HepG2 (cell line): ENCODE measurements around the gene NELFB. TPM values are rescaled to one million over a fixed set of nuclear protein-coding genes. Genes with fewer than 3 reads are reported as not detected.

Experiments
- GPN1 ChIP-seq: sonication (generic); formaldehyde crosslinking; IDR thresholded peaks from 2 replicates; pipeline ENCODE4 v1.5.1; 2020; ENCODE audit warnings: missing genetic modification reagents, borderline replicate concordance
- IRX3 ChIP-seq: sonication (generic); formaldehyde crosslinking; IDR thresholded peaks from 2 replicates; pipeline ENCODE4 v1.8.1; 2023; ENCODE audit warnings: mild to moderate bottlenecking, low read depth, missing genetic modification reagents, borderline replicate concordance
- ONECUT2 ChIP-seq: sonication (generic); formaldehyde crosslinking; IDR thresholded peaks from 2 replicates; pipeline ENCODE4 v1.4.0; 2020; ENCODE audit warnings: missing genetic modification reagents
- PHB2 ChIP-seq: fragments of 450-650 bp; IDR thresholded peaks from 2 replicates; pipeline ENCODE4 v1.6.1; 2018; ENCODE audit not compliant: partially characterized antibody
- RELA ChIP-seq: sonication (generic); formaldehyde crosslinking; IDR thresholded peaks from 2 replicates; pipeline ENCODE4 v1.4.0; 2020; ENCODE audit warnings: missing genetic modification reagents
- SATB2 ChIP-seq: sonication (generic); formaldehyde crosslinking; IDR thresholded peaks from 2 replicates; pipeline ENCODE4 v1.5.0; 2020; ENCODE audit warnings: missing genetic modification reagents
- ZBTB1 ChIP-seq: sonication (generic); formaldehyde crosslinking; IDR thresholded peaks from 2 replicates; pipeline ENCODE4 v1.4.0; 2020; ENCODE audit warnings: missing genetic modification reagents, borderline replicate concordance
- ZFP62 ChIP-seq: sonication (generic); formaldehyde crosslinking; IDR thresholded peaks from 2 replicates; pipeline ENCODE4 v1.4.0; 2020; ENCODE audit warnings: missing genetic modification reagents
- ZNF335 ChIP-seq: sonication (generic); formaldehyde crosslinking; IDR thresholded peaks from 2 replicates; pipeline ENCODE4 v1.4.0; 2020; ENCODE audit warnings: missing genetic modification reagents
- ZNF550 ChIP-seq: sonication (generic); formaldehyde crosslinking; IDR thresholded peaks from 2 replicates; pipeline ENCODE4 v1.4.0; 2020; ENCODE audit warnings: mild to moderate bottlenecking, missing genetic modification reagents, borderline replicate concordance
- ZNF552 ChIP-seq: sonication (generic); formaldehyde crosslinking; IDR thresholded peaks from 2 replicates; pipeline ENCODE4 v1.9.0; 2022; ENCODE audit warnings: missing genetic modification reagents, mild to moderate bottlenecking, borderline replicate concordance
- ZNF558 ChIP-seq: sonication (generic); formaldehyde crosslinking; IDR thresholded peaks from 2 replicates; pipeline ENCODE4 v1.9.0; 2022; ENCODE audit warnings: mild to moderate bottlenecking, missing genetic modification reagents, borderline replicate concordance
- ZNF563 ChIP-seq: sonication (generic); formaldehyde crosslinking; IDR thresholded peaks from 2 replicates; pipeline ENCODE4 v1.8.0; 2022; ENCODE audit warnings: mild to moderate bottlenecking, moderate library complexity, missing genetic modification reagents
- ZNF577 ChIP-seq: sonication (generic); formaldehyde crosslinking; IDR thresholded peaks from 2 replicates; pipeline ENCODE4 v1.4.0; 2020; ENCODE audit warnings: mild to moderate bottlenecking, low read depth, missing genetic modification reagents, borderline replicate concordance
- ZNF703 ChIP-seq: sonication (generic); formaldehyde crosslinking; IDR thresholded peaks from 2 replicates; pipeline ENCODE4 v1.5.1; 2020; ENCODE audit warnings: missing genetic modification reagents, mild to moderate bottlenecking, moderate library complexity, borderline replicate concordance
- ZSCAN30 ChIP-seq: sonication (generic); formaldehyde crosslinking; IDR thresholded peaks from 2 replicates; pipeline ENCODE4 v1.5.0; 2020; ENCODE audit warnings: mild to moderate bottlenecking, missing genetic modification reagents
- polyA plus RNA-seq, 8 experiments: library from polyadenylated mRNA; depleted of rRNA in 3 of 8; stranded (reverse) in 7 of 8; unstranded in 1 of 8; fragments of >200 nt; fragmentation: Illumina TruSeq in 4 of 8; extraction: Trizol in 4 of 8; gene quantifications; 2 replicates each; pipeline versions ENCODE4 v1.2.1 to v1.2.3, GENCODE V29; 2011 to 2016; ENCODE audit warnings: low read depth in 4 of 8, missing spikeins in 1 of 8, mixed read lengths in 1 of 8; ENCODE audit not compliant: insufficient read depth in 1 of 8
- total RNA-seq, 5 experiments: library from RNA; depleted of rRNA; stranded (reverse); fragments of >200 nt; fragmentation: Illumina TruSeq; extraction: Trizol; gene quantifications; 2 replicates each; pipeline ENCODE4 v1.2.3, GENCODE V29; 2016; ENCODE audit warnings: low read depth in 1 of 5
- TF ChIP-seq, protein P1 (sequence below): sonication (generic); formaldehyde crosslinking; IDR thresholded peaks from 2 replicates; pipeline ENCODE4 v1.5.1; 2020; ENCODE audit warnings: missing genetic modification reagents, mild to moderate bottlenecking, borderline replicate concordance
- TF ChIP-seq, protein P2 (sequence below): IDR thresholded peaks from 2 replicates; pipeline ENCODE4 v1.6.1; 2016; ENCODE audit warnings: low read depth, borderline replicate concordance
- TF ChIP-seq, protein P3 (sequence below): sonication (generic); formaldehyde crosslinking; IDR thresholded peaks from 2 replicates; pipeline ENCODE4 v1.5.0; 2020; ENCODE audit warnings: missing genetic modification reagents
- TF ChIP-seq, protein P4 (sequence below): sonication (generic); formaldehyde crosslinking; IDR thresholded peaks from 2 replicates; pipeline ENCODE4 v1.4.0; 2020; ENCODE audit warnings: missing genetic modification reagents
- TF ChIP-seq, protein P5 (sequence below): sonication (generic); formaldehyde crosslinking; IDR thresholded peaks from 2 replicates; pipeline ENCODE4 v1.8.0; 2022; ENCODE audit warnings: mild to moderate bottlenecking, missing genetic modification reagents

NELFB gene
- total and polyA plus RNA-seq, 2 of the 13 experiments (the other 11 are each of a cell fraction or from before 2014, with no cell fraction given), result 26.5 to 45.8 TPM

DNA sequence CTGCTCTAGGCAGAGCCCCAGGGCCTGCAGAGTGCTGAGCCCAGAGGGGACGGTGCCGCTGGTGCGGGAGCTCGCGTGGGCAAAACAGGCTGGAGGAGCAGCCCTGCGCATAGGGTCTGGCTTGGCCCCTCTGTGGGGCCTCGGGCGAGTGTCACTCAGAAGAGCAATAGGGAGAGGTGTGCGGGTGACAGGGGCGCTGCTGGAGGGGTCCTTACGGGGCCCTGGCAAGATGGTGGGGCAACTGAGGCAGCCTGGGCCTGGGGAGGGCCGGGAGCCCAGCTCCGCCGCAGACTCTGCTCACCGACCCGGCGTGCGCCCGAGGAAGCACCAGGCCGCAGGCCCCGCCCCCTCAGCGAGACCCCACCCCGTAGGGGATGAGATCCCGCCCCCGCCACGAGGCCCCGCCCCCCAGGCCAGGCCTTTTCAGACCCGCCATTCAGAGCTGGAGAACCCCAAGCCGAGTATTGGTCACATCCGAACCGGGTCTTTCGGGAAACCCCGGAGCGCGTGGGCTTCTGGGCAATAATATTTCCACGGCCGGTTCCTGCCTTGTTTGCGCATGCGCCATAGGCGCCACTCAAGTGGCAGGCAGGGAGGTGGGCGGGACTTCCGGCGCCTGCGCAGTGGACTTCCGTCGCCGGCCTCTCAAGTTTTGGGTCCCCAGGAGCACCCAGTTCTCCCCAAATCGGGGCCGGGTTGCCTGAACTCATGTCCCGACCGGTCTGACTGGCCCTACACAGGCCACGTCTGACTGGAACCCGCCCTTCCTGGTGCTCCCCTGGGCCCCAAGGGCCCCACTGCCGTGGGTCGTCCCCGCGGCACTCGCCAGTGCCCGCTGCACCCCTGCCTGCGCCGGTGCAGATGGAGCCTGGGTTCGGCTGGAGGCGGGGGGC lies 31.8 kb upstream of the NELFB start (continued):
- TF ChIP-seq, protein P1, sequence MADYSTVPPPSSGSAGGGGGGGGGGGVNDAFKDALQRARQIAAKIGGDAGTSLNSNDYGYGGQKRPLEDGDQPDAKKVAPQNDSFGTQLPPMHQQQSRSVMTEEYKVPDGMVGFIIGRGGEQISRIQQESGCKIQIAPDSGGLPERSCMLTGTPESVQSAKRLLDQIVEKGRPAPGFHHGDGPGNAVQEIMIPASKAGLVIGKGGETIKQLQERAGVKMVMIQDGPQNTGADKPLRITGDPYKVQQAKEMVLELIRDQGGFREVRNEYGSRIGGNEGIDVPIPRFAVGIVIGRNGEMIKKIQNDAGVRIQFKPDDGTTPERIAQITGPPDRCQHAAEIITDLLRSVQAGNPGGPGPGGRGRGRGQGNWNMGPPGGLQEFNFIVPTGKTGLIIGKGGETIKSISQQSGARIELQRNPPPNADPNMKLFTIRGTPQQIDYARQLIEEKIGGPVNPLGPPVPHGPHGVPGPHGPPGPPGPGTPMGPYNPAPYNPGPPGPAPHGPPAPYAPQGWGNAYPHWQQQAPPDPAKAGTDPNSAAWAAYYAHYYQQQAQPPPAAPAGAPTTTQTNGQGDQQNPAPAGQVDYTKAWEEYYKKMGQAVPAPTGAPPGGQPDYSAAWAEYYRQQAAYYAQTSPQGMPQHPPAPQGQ (CRISPR knock-in tag), result no peak
- TF ChIP-seq ZNF577 (CRISPR knock-in tag) (no peak), ZSCAN30 (CRISPR knock-in tag) (no peak), ZBTB1 (CRISPR knock-in tag) (no peak), ONECUT2 (no peak), ZNF550 (CRISPR knock-in tag) (no peak), ZFP62 (CRISPR knock-in tag) (no peak), ZNF552 (CRISPR knock-in tag) (no peak), SATB2 (no peak), IRX3 (no peak), GPN1 (CRISPR knock-in tag) (no peak), ZNF703 (CRISPR knock-in tag) (no peak), RELA (no peak), ZNF335 (no peak), ZNF558 (CRISPR knock-in tag) (0 out of 2 replicates have a peak, but pooled peaks have one; percentile 33), PHB2 (no peak), ZNF563 (CRISPR knock-in tag) (peak; percentile 53; the same call in 1 of the 2 replicates)
- TF ChIP-seq, protein P2, sequence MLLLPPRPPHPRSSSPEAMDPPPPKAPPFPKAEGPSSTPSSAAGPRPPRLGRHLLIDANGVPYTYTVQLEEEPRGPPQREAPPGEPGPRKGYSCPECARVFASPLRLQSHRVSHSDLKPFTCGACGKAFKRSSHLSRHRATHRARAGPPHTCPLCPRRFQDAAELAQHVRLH (CRISPR knock-in tag), result no peak
- TF ChIP-seq, protein P3, sequence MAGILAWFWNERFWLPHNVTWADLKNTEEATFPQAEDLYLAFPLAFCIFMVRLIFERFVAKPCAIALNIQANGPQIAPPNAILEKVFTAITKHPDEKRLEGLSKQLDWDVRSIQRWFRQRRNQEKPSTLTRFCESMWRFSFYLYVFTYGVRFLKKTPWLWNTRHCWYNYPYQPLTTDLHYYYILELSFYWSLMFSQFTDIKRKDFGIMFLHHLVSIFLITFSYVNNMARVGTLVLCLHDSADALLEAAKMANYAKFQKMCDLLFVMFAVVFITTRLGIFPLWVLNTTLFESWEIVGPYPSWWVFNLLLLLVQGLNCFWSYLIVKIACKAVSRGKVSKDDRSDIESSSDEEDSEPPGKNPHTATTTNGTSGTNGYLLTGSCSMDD (CRISPR knock-in tag), result no peak
- TF ChIP-seq, protein P4, sequence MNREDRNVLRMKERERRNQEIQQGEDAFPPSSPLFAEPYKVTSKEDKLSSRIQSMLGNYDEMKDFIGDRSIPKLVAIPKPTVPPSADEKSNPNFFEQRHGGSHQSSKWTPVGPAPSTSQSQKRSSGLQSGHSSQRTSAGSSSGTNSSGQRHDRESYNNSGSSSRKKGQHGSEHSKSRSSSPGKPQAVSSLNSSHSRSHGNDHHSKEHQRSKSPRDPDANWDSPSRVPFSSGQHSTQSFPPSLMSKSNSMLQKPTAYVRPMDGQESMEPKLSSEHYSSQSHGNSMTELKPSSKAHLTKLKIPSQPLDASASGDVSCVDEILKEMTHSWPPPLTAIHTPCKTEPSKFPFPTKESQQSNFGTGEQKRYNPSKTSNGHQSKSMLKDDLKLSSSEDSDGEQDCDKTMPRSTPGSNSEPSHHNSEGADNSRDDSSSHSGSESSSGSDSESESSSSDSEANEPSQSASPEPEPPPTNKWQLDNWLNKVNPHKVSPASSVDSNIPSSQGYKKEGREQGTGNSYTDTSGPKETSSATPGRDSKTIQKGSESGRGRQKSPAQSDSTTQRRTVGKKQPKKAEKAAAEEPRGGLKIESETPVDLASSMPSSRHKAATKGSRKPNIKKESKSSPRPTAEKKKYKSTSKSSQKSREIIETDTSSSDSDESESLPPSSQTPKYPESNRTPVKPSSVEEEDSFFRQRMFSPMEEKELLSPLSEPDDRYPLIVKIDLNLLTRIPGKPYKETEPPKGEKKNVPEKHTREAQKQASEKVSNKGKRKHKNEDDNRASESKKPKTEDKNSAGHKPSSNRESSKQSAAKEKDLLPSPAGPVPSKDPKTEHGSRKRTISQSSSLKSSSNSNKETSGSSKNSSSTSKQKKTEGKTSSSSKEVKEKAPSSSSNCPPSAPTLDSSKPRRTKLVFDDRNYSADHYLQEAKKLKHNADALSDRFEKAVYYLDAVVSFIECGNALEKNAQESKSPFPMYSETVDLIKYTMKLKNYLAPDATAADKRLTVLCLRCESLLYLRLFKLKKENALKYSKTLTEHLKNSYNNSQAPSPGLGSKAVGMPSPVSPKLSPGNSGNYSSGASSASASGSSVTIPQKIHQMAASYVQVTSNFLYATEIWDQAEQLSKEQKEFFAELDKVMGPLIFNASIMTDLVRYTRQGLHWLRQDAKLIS (CRISPR knock-in tag), result no peak
- TF ChIP-seq, protein P5, sequence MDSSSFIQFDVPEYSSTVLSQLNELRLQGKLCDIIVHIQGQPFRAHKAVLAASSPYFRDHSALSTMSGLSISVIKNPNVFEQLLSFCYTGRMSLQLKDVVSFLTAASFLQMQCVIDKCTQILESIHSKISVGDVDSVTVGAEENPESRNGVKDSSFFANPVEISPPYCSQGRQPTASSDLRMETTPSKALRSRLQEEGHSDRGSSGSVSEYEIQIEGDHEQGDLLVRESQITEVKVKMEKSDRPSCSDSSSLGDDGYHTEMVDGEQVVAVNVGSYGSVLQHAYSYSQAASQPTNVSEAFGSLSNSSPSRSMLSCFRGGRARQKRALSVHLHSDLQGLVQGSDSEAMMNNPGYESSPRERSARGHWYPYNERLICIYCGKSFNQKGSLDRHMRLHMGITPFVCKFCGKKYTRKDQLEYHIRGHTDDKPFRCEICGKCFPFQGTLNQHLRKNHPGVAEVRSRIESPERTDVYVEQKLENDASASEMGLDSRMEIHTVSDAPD (CRISPR knock-in tag), result no peak
